ENCODE results near the gene DPYSL3.
"Not testable (repeated sequence)": the region's sequence is repeated elsewhere in the genome, so short reads cannot be mapped to it uniquely, and the experiment has no call there.

The DPYSL3 gene

DNA sequence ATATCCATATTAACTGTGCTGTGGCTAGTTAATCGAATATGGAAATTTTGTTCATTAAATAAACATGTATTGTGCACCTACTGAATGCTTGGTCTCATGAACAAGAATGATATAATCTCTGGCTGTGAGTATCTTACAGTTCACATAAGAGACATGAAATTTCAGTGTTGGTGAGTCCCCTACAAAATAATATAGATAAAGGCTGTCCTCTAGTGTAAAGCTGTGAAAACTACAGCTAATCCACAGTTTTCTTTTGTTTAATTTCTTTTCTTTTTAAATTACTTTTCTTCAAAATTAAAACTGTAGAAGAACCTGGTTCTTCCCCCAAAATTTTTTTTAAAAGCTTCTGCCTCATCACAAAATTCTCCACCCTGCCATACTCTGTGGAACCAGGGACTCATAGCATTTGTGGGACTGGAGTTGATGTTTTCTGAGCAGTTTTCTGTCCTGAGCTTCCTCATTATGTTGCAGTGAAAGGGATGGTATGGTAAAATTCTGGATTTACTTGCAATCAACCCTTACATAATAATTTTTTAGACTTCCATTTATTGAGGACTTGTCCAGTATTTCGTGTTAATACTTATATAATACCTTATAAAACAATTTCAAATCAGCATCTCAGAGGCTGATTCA lies 140.0 kb downstream of the DPYSL3 start:
- DNase-seq = peak in 2 of 4 experiments; percentile 24 to 39

DNA sequence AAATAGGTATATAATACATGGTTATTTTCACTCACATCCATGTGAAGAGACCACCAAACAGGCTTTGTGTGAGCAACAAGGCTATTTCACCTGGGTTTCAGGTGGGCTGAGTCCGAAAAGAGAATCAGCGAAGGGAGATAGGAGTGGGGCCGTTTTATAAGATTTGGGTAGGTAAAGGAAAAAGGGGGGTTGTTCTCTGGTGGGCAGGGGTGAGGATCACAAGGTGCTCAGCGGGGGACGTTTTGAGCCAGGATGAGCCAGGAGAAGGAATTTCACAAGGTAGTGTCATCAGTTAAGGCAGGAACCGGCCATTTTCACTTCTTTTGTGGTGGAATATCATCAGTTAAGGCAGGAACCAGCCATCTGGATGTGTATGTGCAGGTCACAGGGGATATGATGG lies 142.5 kb downstream of the DPYSL3 start:
- DNase-seq = not testable (repeated sequence)

DNA sequence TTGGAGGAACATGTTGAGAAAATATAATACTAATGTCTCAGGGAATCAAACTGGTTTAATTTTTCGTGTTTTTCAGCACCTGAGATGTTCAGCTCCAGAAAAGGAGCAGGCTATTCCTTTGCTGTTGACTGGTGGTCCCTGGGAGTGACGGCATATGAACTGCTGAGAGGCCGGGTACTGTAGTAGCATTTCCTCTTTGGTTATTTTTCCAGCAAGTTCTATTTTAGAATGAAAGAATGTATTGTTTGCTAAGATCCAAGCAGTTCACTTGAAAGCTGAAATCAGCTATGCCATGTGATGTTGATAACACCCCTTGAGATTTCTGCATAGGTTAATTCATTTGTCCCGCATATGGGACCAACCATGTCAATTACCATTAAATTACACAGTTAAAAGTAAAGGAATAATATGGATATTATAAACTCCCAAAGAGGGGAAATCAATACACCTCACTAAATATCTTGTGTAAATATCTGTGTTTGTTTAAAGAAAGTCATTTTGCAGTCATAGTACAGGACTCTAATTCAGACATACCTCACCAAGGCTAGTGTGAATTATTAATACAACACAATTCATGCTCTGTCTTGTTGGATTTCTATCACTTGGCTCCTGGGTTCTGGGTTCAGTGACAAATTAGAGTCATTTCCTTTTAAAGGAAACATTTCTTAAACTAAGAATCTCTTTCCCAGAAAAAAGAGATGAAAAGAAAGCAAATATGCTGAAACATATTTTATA lies 148.3 kb downstream of the DPYSL3 start:
- DNase-seq = no peak

DNA sequence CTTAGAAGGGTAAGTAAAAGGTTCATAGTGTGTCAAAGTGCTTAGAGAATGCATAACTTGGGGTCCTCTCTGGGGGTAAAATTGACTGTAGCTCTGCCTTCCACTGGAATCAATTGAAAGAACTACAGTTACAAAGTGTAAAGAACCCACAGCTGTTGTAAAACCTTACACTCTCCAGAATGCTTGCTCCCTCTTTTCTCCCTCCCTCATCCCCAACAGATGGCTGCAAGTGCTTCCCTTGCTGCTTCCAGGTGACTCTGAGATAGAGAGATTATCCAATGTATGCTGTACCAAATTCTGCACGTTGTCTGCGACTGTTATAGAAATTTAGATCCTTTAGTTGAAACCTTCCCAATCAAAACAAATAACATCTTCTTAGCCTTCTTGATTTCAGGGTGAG lies 149.1 kb downstream of the DPYSL3 start:
- no peak for DNase-seq

DNA sequence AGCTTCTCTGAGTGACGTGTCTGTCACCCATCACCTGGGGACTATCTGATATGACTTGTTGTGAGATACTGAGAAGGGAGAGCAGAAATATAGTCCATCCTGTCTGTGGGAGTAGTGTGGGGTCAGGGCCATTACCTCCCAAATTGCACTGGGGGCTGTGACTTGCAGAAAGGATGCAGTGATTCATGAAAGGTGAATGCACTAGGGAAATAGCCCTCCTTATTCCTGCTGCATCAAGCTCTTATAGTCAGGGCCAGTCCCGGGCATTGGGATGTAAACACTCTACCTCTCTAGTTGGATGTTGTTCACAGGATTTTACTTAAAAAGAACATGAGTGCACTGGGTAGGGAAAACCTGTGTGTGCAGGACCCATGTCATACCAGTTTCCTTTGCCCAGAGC lies 150.3 kb downstream of the DPYSL3 start:
- DNase-seq = no peak

DNA sequence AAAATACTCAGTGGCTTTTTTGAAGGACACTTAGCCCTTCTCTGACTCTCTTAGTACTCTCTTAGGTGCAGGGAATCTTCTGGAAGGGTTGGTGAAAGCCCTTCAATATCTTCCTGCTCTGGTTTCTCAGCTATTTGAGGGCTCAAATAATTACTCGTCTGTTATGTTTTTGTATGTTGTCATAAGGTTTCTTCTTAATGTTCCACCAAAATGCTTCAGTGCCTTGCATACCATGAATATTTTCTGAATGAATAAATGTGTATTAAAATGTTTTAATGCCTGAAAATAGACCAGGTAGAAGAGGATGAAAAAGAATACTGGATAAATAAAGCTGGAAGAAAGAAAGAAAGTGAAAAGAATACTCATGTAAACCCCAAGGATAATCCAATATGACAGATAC lies 150.8 kb downstream of the DPYSL3 start:
- DNase-seq = no peak

DNA sequence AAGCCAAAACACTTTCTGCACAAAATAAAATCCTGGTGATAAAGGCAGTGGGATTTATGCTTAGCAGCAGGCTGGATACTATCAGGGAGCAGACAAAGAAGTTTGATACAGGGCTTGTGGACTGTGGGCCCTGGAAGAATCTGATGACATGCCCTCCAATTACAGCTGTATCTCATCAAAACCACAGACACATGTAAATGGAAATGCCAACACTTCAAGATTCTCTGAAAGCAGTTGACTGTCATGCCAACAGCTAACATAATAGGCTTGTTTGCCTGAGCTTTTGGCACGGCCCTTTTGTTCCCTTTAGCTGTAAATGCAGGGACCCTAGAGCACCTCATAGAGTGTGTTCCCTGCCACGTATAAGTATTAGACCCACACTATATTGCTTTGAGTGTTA lies 160.6 kb downstream of the DPYSL3 start:
- no peak for DNase-seq

DNA sequence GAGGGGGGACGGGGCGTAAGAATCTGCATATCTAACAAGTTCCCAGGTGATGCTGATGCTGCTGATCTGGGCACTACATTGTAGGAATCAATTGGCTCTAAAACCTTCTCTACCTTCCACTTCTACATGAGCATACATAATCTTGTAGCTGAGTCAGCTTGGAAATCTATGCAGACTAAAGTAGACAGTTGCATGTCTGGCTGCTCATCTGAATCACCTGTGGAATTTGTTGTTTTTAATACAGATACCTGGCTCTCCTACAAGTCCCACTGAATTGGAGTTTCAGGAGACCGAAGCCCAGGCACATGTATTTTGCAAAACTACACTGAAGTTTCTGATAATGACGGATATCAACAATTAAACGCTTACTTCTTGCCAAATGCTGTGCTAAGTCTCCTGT lies 161.4 kb downstream of the DPYSL3 start:
- DNase-seq = no peak

DNA sequence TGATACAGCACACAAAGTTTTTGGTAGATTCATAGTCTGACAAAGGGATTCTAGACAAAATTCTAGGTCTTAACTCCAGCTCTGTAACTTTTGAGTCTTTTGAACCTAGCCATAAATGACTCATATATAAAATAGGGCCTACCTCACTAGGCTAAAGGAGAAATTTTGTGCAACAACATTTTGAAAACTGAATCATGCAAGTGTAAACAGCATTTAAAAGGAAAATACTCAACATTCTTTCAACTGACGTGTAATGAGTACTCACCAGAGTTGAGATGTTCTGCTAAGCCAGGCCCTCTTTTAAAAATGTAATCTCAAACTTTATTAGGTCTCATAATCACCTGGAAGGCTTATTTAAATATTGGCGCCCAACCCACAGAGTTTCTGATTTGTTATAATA lies 161.8 kb downstream of the DPYSL3 start:
- no peak for DNase-seq

DNA sequence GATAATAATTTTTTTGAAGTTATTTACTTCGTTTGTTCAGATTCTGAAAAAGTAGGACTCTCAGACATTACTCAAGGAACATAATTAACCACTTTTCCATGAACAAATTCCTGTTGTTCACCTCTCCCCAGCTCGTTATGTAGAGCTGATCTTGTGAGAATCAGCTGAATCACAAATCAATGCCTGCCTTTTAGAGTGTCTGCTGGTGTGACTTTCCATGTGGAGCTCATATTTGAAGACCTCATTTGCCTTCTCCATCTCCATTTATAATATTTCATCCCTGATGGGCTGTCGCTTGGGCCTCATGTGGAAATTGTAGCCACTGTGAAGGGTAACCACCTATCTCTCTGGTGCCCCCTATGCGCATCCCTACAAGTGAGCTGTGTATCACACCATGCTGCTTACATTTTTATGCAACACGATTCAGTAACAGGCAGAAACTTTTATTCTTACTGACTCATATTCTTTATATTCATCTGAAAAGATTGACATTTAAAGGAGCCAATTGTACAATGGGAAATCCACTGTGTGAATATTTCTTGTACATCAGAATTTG lies 163.8 kb downstream of the DPYSL3 start:
- no peak for DNase-seq

DNA sequence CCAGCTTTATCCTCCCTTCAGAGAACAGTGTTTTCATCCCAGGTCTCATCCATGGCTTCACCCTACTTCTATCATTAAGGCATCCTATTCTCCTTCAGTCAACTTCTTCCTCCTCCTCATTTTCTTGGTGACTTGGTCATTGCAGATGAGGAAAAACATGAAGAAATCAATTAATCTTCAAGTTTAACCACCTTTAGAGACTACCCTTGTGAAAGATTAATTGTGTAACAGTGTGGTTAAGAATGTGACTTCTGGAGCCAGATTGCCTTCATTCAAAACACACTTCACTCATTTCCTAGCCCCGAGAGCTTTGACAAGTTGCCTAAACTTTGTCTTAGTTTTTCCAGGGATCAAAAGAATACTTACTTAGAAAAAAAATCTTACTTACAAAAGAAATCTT lies 165.0 kb downstream of the DPYSL3 start:
- DNase-seq = peak in 2 of 4 experiments; percentile 14 to 25

DNA sequence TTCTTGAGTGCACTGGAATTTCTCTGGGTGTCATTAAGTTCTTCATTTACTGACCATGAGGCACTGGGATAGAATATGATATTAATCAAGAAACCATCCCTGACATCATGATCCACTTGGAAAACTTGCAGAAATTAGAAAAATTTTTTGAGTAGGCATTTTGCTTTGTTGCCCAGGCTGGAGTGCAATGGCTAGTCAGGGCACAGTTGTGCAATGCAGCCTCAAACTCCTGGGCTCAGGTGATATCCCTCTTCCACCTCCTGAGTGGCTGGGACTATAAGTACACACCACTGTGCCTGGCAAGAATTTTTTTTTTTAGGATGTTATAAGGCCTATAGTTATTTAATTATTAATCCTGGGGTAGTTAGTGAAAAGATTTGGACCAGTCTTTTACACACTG lies 168.5 kb downstream of the DPYSL3 start:
- DNase-seq = no peak

DNA sequence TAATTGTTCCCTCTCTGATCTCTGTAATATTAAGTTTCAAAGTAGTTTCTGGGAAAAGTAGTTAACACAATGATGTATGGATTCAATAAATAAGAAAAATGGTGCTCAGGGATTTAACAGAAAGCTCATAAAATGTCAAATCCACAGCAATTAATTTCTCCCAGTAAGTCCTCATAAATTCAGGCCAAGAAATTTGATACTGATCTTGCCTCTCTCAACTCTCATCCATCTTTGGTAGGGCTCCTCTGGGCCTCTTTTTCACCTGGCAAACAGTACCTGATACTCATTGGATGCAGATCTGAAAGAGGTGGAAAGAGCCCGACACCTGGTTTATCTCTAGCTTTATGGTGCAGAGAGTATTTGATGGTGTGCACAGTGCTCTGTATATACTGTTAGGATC lies 168.9 kb downstream of the DPYSL3 start:
- DNase-seq = no peak

All from suppressor macrophage (primary cell).